ENCODE results near the gene MMEL1.
"Not testable (repeated sequence)": the region's sequence is repeated elsewhere in the genome, so short reads cannot be mapped to it uniquely, and the experiment has no call there.

MMEL1 gene

DNA sequence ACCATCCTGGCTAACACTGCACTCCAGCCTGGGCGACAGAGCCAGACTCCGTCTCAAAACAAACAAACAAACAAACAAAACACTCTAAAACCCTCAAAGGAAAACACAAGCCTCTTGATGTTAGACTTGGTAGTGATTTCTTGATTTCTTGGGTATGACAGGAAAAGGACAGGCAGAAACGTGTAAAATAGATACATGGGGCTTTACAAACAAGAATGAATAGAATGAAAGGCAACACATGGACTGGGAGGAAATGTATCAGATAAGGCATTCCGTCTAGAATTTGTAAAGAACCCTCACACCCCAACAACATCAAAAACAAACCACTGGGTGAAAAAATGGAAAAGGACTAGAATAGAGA is 54.1 kb downstream of the MMEL1 start:
- DNase-seq (ENCODE audit: extremely low read depth in 1 of 2, low read depth in 1 of 2), result no peak

DNA sequence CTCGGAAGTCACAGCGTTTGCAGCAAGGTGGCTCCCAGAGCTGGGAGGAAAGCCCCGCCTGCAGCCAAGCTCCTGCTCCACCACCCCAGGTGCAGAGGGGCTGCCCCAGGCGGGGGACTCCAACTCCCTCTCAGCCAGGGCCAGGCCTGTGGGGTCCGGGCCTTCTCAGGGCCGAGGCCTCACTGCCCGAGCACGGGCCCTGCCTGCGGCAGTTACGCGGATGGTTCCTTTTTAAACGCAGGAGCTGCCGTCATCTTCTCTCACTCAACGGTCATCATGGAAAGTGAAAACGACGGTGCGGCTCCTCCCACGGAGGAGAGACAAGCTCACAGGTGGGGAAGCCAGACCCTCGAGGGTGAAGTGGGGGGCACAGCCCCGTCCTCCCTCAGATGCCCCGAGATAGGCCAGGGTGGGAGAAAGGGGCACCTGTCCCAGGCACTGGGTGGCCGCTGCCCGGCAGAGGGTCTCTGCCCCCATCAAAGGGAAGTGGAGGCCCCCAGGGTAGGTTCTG is 55.2 kb downstream of the MMEL1 start:
- DNase-seq (ENCODE audit: extremely low read depth in 1 of 2, low read depth in 1 of 2), result peak in 1 of 2 donors; percentile 14

DNA sequence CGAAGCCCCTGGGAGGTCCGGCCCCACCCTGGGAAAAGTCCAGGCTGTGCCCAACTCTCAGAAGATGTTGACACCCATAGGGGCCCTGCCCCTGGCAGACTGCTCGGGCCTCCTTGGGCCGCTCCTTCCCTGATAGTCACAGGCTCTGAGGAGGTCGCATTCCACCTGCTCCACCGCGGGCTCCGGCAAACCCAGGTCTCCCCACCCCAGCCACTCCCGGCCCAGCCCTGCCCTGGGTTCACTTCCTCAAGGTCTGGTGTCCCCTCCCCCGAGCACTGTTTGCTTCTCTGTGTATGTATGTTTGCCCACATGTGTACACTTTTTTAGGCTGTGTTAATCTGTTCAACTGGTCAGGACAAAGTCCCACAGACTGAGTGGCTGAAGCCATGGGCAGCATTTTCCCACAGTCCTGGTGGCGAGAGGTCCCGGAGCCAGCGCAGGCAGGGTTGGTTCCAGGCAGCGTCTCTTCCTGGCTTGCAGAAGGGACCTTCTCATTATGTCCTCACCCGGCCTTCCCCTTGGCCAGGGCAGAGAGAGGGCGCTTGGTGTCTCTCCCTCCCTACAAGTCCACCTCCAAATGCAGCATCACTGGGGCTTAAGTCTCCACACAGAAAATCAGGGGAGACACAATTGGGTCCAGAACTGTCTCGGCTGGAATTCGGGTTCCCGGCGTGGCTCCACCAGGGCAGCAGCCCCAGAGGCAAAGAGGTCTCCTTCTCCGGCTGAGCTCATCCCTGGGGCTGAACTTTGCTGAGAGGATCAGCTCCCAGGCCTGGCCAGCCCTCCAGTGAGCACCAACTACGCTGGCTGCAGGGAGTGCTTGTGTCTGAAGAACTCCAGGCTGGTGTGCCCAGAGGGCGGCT is 56.8 kb downstream of the MMEL1 start:
- DNase-seq (ENCODE audit: extremely low read depth in 1 of 2, low read depth in 1 of 2), result no peak

DNA sequence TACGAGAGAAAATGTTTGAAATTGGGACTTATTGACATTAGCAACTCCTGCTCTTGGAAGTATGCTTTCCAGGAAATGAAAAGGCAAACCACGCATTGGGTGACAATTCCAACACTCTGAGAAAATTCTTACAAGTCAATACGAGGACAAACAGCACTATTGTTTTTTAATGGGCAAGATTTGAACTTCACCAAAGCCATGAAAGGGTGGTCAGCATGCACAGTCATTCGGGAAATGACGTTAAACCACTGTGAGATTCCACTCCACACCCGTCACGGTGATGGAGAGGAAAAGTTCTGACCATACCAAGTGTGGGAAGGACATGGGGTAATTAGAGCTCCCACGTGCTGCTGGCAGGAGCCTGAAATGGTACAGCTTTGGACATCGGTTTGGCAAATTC is 58.5 kb downstream of the MMEL1 start:
- no peak for DNase-seq (ENCODE audit: extremely low read depth in 1 of 2, low read depth in 1 of 2)

DNA sequence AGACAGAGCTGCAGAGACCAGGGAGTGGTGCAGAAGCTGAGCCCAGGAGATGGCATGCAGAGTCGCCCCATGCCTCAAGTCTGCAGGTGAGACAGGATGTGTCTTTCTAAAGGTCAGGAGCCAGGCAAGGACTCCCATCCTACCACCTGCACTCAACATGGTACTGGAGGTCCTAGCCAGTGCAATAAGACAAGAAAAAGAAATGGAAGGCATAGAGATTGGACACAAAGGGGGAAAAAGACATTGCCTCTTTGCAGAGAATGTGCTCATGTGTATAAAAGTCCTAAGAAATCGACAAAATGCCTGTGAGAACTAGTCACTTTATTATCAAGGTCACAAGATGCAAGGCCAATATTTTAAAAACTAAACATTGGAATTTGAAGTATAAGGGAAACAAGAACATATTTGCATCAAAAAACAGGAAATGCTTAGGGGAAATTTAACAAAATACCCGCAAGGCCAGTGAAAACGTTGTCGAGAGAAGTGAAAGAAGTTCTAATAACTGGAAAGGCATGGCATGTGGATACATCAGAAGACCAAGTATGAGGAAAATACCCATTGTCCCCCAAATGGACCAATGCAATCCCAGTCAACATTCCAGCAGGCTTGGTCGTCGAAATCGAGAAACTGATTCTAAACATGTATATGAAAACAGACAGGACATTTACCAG is 59.4 kb downstream of the MMEL1 start:
- no peak for DNase-seq (ENCODE audit: extremely low read depth in 1 of 2, low read depth in 1 of 2)

DNA sequence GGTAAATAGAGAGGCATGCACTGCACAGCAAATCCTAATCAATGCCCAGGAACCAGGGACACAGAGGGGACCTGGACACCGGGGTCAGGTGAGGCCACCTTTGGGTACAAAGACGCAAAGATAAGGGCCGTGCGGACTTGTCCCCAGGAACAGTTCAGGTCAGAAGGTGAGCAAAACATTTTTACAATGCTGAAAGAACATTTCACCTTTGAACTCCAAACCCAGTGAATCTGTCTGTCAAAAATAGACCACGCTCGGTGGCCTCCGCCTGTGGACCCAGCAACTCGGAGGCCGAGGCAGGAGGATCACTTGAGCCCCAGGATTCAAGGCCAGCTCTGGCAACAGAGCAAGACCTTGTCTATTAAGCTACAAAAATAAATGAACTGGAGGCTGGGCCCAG is 61.5 kb downstream of the MMEL1 start:
- no peak for DNase-seq (ENCODE audit: extremely low read depth in 1 of 2, low read depth in 1 of 2)

DNA sequence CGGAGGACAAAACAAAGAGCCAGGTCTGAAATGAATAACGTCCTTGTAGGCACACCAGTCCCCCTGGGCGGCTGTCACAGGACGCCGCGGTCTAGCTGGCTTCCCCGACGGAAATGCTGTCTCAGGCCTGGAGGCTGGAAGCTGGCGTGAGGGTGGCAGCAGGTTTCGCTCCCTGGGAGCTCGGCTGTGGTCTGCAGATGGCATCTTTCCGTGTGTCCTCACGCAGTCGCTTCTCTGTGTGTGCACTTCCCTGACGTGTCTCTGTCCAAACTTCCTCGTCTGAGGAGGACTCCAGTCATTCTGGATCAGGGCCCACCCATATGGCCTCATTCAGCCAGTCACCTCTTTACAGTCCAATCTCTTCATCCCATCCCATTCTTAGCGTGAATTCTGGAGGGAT is 62.5 kb downstream of the MMEL1 start:
- DNase-seq (ENCODE audit: extremely low read depth in 1 of 2, low read depth in 1 of 2), result no peak

DNA sequence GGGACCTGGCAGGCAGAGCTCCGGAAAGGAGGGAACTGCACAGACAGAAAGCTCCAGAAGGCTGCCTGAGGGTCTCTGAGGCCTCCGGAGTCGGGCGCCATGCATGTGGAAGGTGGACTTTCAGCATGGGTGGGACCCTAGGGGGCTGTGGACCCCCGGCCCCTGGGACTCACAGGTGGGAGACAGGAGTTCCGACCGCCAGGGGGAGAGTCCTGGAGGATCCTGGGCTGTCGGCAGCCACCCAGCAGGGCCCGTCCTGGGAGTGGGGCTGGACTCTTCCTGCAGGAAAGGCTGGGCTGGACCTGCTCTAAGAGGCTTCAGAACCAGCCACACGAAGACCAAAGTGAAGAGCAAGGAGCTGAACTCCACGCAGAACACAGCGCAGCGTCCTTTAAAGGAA is 63.1 kb downstream of the MMEL1 start:
- not testable (repeated sequence) for DNase-seq (ENCODE audit: extremely low read depth in 1 of 2, low read depth in 1 of 2)

DNA sequence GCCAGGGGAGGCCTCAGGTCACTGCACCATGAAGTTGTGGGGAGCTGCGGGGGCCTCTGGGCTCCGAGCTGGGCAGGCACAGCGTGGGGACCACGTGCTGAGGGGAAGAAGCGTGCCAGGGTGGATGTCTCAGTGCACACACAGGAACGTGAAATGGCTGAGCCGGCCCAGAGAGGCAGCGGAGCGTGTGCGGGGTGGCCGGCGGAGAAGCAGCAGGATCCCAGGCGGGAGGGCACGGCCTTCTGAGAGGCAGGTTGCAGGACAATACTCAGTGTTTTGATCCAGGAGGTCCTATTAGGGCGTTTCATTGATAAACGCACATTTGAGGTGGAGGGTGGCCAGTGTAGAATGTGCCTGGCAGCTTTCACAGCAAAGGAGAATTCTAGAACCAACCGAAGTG is 63.8 kb downstream of the MMEL1 start:
- no peak for DNase-seq (ENCODE audit: extremely low read depth in 1 of 2, low read depth in 1 of 2)

DNA sequence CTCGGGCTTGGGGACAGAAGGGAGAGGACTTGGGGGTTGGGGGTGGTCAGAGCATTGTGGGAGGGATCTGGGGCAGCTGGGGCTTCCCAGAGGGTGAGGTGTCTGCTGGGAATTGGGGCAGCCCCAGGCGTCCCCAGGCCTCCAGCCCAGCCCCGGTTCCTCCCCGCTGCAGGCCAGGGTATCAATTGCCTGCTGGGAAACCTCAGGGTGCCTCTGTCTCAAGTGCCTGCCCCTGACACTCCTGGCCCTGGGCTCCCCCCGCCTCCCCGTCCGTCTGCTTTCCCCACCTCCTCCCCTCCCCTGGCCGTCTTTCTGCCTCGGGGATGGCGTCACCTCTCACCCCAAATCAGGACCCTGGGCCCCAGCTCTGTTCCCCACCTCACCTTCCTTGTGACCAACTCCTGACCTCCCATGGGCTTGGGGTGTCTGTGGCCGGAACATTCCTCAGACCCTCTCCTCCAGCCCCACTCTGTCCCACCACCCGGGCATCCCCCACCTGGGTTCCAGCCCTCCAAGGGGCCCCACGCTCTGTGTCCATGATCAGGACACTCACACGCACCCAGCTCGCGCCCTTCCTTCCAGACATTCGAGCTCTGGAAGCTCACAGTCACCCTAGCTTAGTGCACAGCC is 64.5 kb downstream of the MMEL1 start:
- DNase-seq (ENCODE audit: extremely low read depth in 1 of 2, low read depth in 1 of 2), result not testable (repeated sequence)

DNA sequence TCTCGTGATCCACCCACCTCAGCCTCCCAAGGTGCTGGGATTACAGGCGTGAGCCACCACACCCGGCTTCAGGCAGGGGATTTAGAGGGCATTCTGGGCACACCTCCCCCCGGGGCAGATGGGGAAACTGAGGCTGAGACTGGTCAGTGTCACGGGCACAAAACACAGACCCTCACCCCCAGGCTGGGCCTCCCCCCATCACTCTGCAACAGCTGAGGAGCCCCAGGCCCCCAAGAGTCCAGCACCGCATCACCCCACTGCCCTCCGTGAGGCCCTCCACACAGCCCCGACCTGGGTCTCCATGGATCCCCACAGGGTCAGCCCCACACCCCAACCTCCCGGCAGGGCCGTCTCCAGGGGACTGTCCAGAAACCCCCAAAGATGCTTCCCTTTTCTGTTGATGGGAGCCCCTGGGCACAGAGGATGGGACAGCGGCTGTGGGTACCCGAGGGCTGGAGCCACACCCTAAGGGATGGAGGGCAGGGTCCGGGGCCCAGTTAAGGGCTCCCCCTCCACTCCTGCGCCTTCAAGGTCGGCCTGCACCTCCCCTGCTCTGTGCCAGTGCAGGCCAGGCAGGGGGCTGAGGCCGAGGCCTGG is 65.6 kb downstream of the MMEL1 start:
- DNase-seq (ENCODE audit: extremely low read depth in 1 of 2, low read depth in 1 of 2), result no peak

DNA sequence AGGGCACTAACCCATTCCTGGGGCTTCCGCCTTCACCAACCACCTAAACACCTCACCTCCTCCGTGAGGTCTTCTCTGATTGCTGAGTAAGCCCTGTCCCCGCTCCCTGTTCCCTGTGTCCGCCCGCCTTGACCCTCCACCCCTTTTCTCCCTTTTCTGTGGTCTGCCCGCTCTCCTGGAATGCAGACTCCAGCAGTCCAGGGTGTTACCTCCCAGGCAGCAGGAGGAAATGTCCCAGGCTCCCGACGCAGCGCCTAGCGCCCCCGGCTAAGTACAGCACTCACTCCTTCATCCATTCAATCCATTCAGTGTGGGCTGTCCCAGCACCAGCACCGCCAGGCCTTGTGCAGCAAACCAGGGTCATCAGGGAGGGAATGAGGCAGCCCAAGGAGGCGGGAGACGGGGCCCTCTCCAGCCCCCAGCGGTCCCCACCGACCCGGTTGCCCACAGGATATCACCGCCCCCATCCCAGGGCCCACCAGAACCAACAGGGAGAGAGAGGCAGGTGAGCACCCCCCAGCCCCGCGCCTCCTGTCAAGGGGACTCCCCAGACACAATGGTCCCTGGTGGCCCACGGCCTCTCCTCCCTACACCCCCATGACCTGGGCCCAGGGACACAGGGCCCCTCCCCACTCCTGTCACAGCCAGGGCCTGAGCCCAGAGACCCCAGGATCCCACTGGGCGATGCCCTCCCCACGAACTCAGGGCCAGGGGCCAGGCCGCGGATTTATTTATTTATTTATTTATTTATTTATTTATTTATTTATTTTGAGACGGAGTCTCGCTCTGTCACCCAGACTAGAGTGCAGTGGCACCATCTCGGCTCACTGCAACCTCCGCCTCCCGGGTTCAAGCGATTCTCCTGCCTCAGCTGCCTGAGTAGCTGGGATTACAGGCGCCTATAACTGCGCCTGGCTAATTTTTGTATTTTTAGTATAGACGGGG is 66.4 kb downstream of the MMEL1 start:
- no peak for DNase-seq (ENCODE audit: extremely low read depth in 1 of 2, low read depth in 1 of 2)

DNA sequence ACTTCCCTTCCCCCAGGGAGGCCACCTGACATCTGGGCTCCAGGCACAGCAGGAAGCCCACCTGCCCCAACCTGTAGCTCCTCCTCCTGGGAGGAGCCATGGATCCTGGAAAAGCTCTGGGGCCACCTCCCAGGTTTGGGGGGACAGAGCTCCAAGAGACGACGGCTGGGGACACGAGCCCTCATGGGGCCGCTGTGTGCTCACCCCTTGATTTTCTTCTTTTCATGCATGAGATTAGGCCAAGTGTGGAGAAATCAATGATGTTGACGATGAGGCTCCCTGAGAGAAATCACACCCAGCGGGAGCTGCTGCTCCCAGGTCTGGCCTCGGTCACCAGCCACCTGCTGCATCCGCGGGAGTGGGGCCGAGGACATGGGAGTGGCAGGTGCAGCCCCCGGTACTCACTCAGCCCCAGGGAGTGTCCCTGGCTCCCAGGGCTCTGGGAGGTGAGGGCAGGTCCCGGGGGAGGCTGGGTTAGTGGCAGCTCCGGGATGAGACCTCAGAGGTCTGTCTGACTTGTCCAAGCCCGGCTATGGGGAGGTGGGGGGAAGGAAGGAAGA is 67.9 kb downstream of the MMEL1 start:
- no peak for DNase-seq (ENCODE audit: extremely low read depth in 1 of 2, low read depth in 1 of 2)

DNA sequence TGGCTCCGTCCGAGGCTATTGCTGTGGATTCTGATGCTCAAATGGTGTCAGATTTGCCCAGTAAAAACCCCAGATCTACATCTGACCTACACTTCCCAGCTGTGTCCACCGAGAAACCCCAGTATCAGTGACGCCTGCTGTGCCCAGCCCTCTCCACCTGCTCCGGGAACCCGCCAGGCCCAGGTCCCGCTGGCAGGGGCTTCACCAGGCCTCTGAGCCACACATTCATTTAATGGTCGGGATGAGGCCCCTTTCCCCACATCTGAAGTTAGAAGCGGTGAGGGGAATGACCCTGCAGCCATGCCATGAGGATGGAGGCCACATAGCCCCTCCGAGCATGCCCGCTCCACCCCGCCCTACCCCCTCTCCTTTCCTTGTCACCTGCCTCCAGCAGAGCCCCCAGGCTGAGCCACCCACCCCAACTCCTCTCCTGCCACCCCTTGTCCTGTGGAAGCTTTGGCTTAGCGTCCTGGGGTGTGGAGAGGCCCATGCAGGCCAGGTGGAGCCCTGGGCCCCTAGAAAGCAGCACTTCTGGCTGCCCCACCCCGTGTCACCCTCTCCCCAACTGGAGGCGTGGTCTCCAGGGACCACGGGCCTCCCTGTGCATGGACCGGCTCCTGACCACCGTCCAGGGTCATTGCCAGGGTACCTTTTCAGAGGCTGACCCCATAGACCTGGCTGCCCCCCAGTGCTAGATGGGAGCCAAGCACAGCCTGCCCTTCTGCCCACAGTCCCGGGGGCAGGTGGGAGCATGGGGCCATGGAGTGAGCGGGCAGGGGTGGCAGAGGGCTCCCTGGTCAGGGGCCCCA is 68.6 kb downstream of the MMEL1 start:
- no peak for DNase-seq (ENCODE audit: extremely low read depth in 1 of 2, low read depth in 1 of 2)

DNA sequence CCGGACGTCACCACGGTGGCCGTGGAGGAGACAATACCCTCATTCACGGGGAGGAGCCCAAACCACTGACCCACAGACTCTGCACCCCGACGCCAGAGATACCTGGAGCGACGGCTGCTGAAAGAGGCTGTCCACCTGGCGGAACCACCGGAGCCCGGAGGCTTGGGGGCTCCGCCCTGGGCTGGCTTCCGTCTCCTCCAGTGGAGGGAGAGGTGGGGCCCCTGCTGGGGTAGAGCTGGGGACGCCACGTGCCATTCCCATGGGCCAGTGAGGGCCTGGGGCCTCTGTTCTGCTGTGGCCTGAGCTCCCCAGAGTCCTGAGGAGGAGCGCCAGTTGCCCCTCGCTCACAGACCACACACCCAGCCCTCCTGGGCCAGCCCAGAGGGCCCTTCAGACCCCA is 69.6 kb downstream of the MMEL1 start:
- DNase-seq (ENCODE audit: extremely low read depth in 1 of 2, low read depth in 1 of 2), result no peak

DNA sequence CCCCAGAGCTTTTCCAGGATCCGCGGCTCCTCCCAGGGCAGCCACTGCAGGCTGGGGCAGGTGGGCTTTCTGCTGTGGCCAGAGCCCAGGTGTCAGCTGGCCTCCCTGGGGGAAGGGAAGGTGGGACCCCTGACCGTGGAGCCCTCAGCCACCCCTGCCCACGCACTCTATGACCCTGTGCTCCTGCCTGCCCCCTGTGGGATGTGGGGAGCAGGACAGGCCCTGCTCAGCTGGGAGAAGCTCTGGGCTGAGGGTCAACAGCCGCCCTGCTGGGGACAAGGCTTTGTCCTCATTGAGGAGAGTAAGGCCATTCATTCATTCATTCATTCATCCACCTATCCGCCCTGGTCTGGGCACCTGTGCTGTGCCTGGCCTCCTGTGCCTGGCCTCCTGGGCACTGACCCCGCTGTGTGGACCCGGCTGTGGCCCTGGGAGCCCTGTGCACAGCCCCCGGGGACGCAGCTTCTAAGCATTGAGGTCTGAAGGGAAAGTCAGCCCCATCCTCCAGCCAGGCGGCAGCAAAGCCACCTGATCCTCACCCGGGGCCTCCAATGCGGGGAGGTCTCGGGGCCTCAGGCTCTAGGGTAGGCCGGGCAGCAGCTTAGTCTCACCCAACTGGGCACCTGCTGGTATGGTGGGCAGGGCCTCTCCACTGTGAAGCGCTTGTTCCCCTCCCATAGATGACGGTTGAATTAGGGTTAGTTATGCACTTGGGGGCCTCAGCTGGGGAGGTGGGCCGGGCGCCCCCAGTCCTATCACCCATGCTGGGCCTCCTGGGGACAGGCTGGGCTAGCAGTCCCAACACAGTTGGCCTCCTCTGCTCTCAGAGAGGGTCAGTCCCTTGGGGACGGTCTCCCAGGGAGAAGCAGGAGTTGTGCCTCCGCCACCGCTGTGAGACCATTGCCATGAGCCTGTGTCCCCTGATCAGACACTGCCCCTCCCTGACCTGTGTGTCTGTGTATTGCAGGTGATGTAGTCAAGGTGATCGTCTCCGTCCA is 70.6 kb downstream of the MMEL1 start:
- no peak for DNase-seq (ENCODE audit: extremely low read depth in 1 of 2, low read depth in 1 of 2)

DNA sequence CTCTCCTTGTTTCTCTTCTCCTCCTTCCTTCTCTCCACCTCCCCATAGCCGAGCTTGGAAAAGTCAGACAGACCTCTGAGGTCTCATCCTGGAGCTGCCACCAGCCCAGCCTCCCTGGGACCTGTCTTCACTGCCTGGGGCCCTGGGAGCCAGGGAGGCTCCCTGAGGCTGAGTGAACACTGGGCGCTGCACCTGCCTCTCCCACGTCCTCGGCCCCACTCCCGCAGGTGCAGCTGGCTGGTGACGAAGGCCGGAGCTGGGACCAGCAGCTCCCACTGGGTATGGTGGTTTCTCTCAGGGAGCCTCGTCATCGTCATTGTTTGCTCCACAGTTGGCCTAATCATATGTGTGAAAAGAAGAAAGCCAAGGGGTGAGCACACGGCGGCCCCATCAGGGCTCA is 71.4 kb downstream of the MMEL1 start:
- no peak for DNase-seq (ENCODE audit: extremely low read depth in 1 of 2, low read depth in 1 of 2)

Data from activated CD8-positive, alpha-beta memory T cell treated with anti-CD3 and anti-CD28 coated beads for 1 hour (primary cell).